Activated CD8-positive, alpha-beta memory T cell treated with anti-CD3 and anti-CD28 coated beads, Interleukin-2, amount 50 U/mL, for 1 hour (primary cell): ENCODE results near the gene KLHL17.
"Not testable (repeated sequence)": the region's sequence is repeated elsewhere in the genome, so short reads cannot be mapped to it uniquely, and the experiment has no call there.

Source experiments
- DNase-seq: peaks from one replicate; pipeline ENCODE4 v3.0.0-alpha.2; 2020; ENCODE audit errors: extremely low read depth

Gene KLHL17

GRCh38 chr1:967466-968343 is 7.3 kb downstream of the KLHL17 start:
- no peak for DNase-seq

GRCh38 chr1:969260-969855 is 9.0 kb downstream of the KLHL17 start:
- no peak for DNase-seq

GRCh38 chr1:970242-970972 is 10.0 kb downstream of the KLHL17 start:
- no peak for DNase-seq

- DNase-seq = no peak
Measured at GRCh38 chr1:970973-971730, 10.8 kb downstream of the KLHL17 start.

- DNase-seq = no peak
Measured at GRCh38 chr1:971751-972506, 11.5 kb downstream of the KLHL17 start.

GRCh38 chr1:972726-973458 is 12.5 kb downstream of the KLHL17 start:
- no peak for DNase-seq

- no peak for DNase-seq
Measured at GRCh38 chr1:973459-974292, 13.3 kb downstream of the KLHL17 start.

GRCh38 chr1:974293-974640 is 13.9 kb downstream of the KLHL17 start:
- no peak for DNase-seq

GRCh38 chr1:974687-975328 is 14.4 kb downstream of the KLHL17 start:
- no peak for DNase-seq

- DNase-seq = no peak
Measured at GRCh38 chr1:975365-975764, 15.0 kb downstream of the KLHL17 start.

- DNase-seq = no peak
Measured at GRCh38 chr1:975896-976683, 15.7 kb downstream of the KLHL17 start.

- not testable (repeated sequence) for DNase-seq
Measured at GRCh38 chr1:976791-977190, 16.4 kb downstream of the KLHL17 start.

- no peak for DNase-seq
Measured at GRCh38 chr1:978069-978834, 17.9 kb downstream of the KLHL17 start.

GRCh38 chr1:978835-979743 is 18.7 kb downstream of the KLHL17 start:
- DNase-seq = no peak

- no peak for DNase-seq
Measured at GRCh38 chr1:979744-980072, 19.3 kb downstream of the KLHL17 start.

- DNase-seq = no peak
Measured at GRCh38 chr1:980137-980571, 19.8 kb downstream of the KLHL17 start.
